Gastrocnemius medialis (tissue), 4 donors: ENCODE data around the gene MED12L. TPM values are rescaled to one million over a fixed set of nuclear protein-coding genes. Genes with fewer than 3 reads are reported as not detected.

Source experiments
- ATAC-seq, 2 donors: fragments of 150-250 bp; one replicate each; pipeline ENCODE4 v1.9.1; 2016
- DNase-seq, 2 donors: peaks; one replicate each; pipeline ENCODE4 v3.0.0-alpha.2; 2019
- H3K27ac ChIP-seq, 4 donors: fragments of 200-600 bp; sonication (generic); 1 replicate in 1 of 4; 2 replicates in 3 of 4; pipeline ENCODE4 v1.5.1; 2016 to 2018; ENCODE audit warnings: mild to moderate bottlenecking in 2 of 4, moderate library complexity in 1 of 4
- H3K27me3 ChIP-seq, 3 donors: fragments of 200-600 bp; sonication (generic) in 2 of 3; 1 replicate in 1 of 3; 2 replicates in 2 of 3; pipeline versions ENCODE4 v1.5.1 to v1.6.0; 2016 to 2019; ENCODE audit warnings: mild to moderate bottlenecking in 1 of 3, moderate library complexity in 1 of 3
- H3K36me3 ChIP-seq, 2 donors: fragments of 200-600 bp; sonication (generic) in 1 of 2; one replicate each; pipeline ENCODE4 v1.5.1; 2017 to 2018
- H3K4me1 ChIP-seq, 2 donors: fragments of 200-600 bp; sonication (generic) in 1 of 2; one replicate each; pipeline ENCODE4 v1.5.1; 2016 to 2017; ENCODE audit warnings: mild to moderate bottlenecking in 2 of 2
- H3K4me3 ChIP-seq, 4 donors: fragments of 200-600 bp; sonication (generic) in 3 of 4; 1 replicate in 1 of 4; 2 replicates in 3 of 4; pipeline ENCODE4 v1.5.1; 2016 to 2019; ENCODE audit warnings: mild to moderate bottlenecking in 2 of 4
- H3K9me3 ChIP-seq, 3 donors: fragments of 200-600 bp; sonication (generic) in 2 of 3; 1 replicate in 1 of 3; 2 replicates in 2 of 3; pipeline ENCODE4 v1.5.1; 2016 to 2019
- CTCF ChIP-seq, 5 experiments: fragments of 450-650 bp in 3 of 5; fragments of 200-600 bp in 2 of 5; sonication (generic) in 2 of 5; IDR thresholded peaks in 4 of 5; conservative IDR thresholded peaks in 1 of 5; 1 replicate in 4 of 5; 2 replicates in 1 of 5; pipeline ENCODE4 v1.5.1; 2016 to 2019; ENCODE audit warnings: antibody characterized with exemption in 5 of 5, mild to moderate bottlenecking in 3 of 5, moderate library complexity in 3 of 5
- POLR2A ChIP-seq, 2 donors: fragments of 450-650 bp; IDR thresholded peaks; one replicate each; pipeline ENCODE4 v1.6.1; 2017; ENCODE audit warnings: antibody characterized with exemption in 2 of 2, mild to moderate bottlenecking in 2 of 2, moderate library complexity in 2 of 2
- in situ Hi-C, 4 donors: fragments of 200-750 bp; cut with MboI; loops; one replicate each; pipeline versions ENCODE4 v1.15.0 to v1.8.0; 2017; ENCODE audit warnings: low sequenced_read_pairs in 4 of 4
- intact Hi-C: fragments of 100-400 bp; cut with DNase I; formaldehyde crosslinking; loops from one replicate; pipeline ENCODE4 v1.15.1; 2023; ENCODE audit warnings: low total_unique reads
- total RNA-seq, 4 donors: library from RNA; depleted of rRNA; stranded (reverse); fragments of >200 nt; gene quantifications; one replicate each; pipeline versions ENCODE4 v1.1.0 to v1.2.3, GENCODE V29; 2016

Gene MED12L
- total RNA-seq, 4 donors from 2014 or later: 0.05 to 1.2 (median 0.10) TPM

GRCh38 chr3:151096716-151097115 lies 11.3 kb downstream of the MED12L start:
- Histone ChIP-seq H3K4me3 (no peak overlapping the region), H3K27me3 (peaks cover 0 to 2% (median 0%) of the 10 kb centered on the region in 3 donors), H3K27ac (no peak overlapping the region), H3K4me1 (no peaks in the 10 kb centered on the region), H3K9me3 (no peaks in the 10 kb centered on the region), H3K36me3 (no peaks in the 10 kb centered on the region)
- intact Hi-C loops: no loop called here
- TF ChIP-seq CTCF (IDR thresholded peaks at IDR 0.05 in 4 of 5, conservative IDR thresholded peaks at IDR 0.05 in 1 of 5) (no peak), POLR2A (IDR thresholded peaks at IDR 0.05) (no peak)
- DNase-seq (no peak), ATAC-seq (no peak)
- in situ Hi-C loops: no loop called here

GRCh38 chr3:151100076-151100475 lies 14.6 kb downstream of the MED12L start:
- no peaks in the 10 kb centered on the region for H3K36me3 ChIP-seq
- H3K9me3 ChIP-seq: no peaks in the 10 kb centered on the region
- no peak for TF ChIP-seq POLR2A (IDR thresholded peaks at IDR 0.05)
- TF ChIP-seq CTCF (IDR thresholded peaks at IDR 0.05 in 4 of 5, conservative IDR thresholded peaks at IDR 0.05 in 1 of 5): no peak
- DNase-seq (no peak), ATAC-seq (no peak)
- no peaks in the 10 kb centered on the region for H3K4me1 ChIP-seq
- intact Hi-C loops (no loop called here), in situ Hi-C loops (no loop called here)
- no peak overlapping the region for H3K4me3 ChIP-seq
- H3K27ac ChIP-seq: no peak overlapping the region
- H3K27me3 ChIP-seq: no peaks in the 10 kb centered on the region

- peak in 1 of 2 donors; percentile 41 for ATAC-seq
- in situ Hi-C loops (no loop called here), intact Hi-C loops (no loop called here)
- no peak for DNase-seq
- Histone ChIP-seq H3K9me3 (no peaks in the 10 kb centered on the region), H3K27ac (peak overlapping the region in 1 of 4 donors; percentile 31), H3K4me1 (no peaks in the 10 kb centered on the region), H3K4me3 (no peak overlapping the region), H3K36me3 (no peaks in the 10 kb centered on the region), H3K27me3 (no peaks in the 10 kb centered on the region)
- TF ChIP-seq POLR2A (IDR thresholded peaks at IDR 0.05): no peak
- TF ChIP-seq CTCF (IDR thresholded peaks at IDR 0.05 in 4 of 5, conservative IDR thresholded peaks at IDR 0.05 in 1 of 5): no peak
These were observed 16.0 kb downstream of the MED12L start for GRCh38 chr3:151101270-151101969.

GRCh38 chr3:151106311-151106710 lies 20.8 kb downstream of the MED12L start:
- no peaks in the 10 kb centered on the region for H3K9me3 ChIP-seq
- in situ Hi-C loops (no loop called here), intact Hi-C loops (no loop called here)
- H3K4me3 ChIP-seq: no peak overlapping the region
- no peak for ATAC-seq
- TF ChIP-seq POLR2A (IDR thresholded peaks at IDR 0.05): no peak
- TF ChIP-seq CTCF (IDR thresholded peaks at IDR 0.05 in 4 of 5, conservative IDR thresholded peaks at IDR 0.05 in 1 of 5): no peak
- H3K36me3 ChIP-seq: no peaks in the 10 kb centered on the region
- H3K27ac ChIP-seq: no peak overlapping the region
- no peaks in the 10 kb centered on the region for H3K4me1 ChIP-seq
- H3K27me3 ChIP-seq: no peaks in the 10 kb centered on the region
- DNase-seq: no peak

- no peaks in the 10 kb centered on the region for H3K27me3 ChIP-seq
- no peaks in the 10 kb centered on the region for H3K4me1 ChIP-seq
- DNase-seq (no peak), ATAC-seq (no peak)
- intact Hi-C loops: no loop called here
- no peak overlapping the region for H3K27ac ChIP-seq
- in situ Hi-C loops: no loop called here
- no peak overlapping the region for H3K4me3 ChIP-seq
- TF ChIP-seq POLR2A (IDR thresholded peaks at IDR 0.05) (no peak), CTCF (IDR thresholded peaks at IDR 0.05 in 4 of 5, conservative IDR thresholded peaks at IDR 0.05 in 1 of 5) (no peak)
- H3K36me3 ChIP-seq: no peaks in the 10 kb centered on the region
- H3K9me3 ChIP-seq: no peaks in the 10 kb centered on the region
These were observed 21.7 kb downstream of the MED12L start for GRCh38 chr3:151107177-151107576.
